ENCODE results near the gene PPARD. TPM values are rescaled to one million over a fixed set of nuclear protein-coding genes. Genes with fewer than 3 reads are reported as not detected.

PPARD gene
- total and polyA plus RNA-seq, 10 donors, result 9.4 to 37.4 (median 30.2) TPM

DNA sequence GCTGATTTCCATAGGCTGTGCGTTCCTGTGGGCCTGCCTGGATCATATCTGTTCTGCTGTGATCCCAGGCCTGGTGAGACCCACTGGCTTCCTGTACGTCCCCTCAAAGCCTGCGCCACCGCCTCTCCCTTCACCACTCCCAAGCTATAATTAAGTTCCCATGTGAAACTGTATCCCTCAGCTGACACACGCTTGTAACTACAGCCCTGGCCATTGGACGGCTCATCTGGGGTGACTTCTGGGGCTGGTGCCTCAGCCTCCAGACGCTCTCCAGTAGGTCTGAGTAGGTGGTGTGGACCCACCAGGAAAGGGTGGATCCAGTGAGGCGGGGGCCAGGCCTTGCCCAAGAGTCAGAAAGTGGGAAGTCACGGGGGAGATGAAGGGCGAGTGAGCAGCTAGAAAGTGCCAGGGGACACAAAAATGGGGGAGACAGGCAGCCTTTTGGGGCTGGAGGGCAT is 21.0 kb downstream of the PPARD start:
- Histone ChIP-seq H3K9me3 (no peaks in the 10 kb centered on the region), H3K36me3 (peaks cover 0 to 32% (median under 1%) of the 10 kb centered on the region in 6 donors), H3K4me1 (peaks cover 3 to 83% (median 30%) of the 10 kb centered on the region in 6 donors), H3K27me3 (replicated peaks in 1 of 7) (no peaks in the 10 kb centered on the region), H3K27ac (peak overlapping the region in 1 of 8 donors; percentile 27), H3K4me3 (no peak overlapping the region)
- TF ChIP-seq POLR2A (IDR thresholded peaks at IDR 0.05) (no peak), POLR2AphosphoS5 (IDR thresholded peaks at IDR 0.05) (no peak)
- TF ChIP-seq, protein P1, sequence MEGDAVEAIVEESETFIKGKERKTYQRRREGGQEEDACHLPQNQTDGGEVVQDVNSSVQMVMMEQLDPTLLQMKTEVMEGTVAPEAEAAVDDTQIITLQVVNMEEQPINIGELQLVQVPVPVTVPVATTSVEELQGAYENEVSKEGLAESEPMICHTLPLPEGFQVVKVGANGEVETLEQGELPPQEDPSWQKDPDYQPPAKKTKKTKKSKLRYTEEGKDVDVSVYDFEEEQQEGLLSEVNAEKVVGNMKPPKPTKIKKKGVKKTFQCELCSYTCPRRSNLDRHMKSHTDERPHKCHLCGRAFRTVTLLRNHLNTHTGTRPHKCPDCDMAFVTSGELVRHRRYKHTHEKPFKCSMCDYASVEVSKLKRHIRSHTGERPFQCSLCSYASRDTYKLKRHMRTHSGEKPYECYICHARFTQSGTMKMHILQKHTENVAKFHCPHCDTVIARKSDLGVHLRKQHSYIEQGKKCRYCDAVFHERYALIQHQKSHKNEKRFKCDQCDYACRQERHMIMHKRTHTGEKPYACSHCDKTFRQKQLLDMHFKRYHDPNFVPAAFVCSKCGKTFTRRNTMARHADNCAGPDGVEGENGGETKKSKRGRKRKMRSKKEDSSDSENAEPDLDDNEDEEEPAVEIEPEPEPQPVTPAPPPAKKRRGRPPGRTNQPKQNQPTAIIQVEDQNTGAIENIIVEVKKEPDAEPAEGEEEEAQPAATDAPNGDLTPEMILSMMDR (IDR thresholded peaks at IDR 0.05 in 8 of 11, conservative IDR thresholded peaks at IDR 0.05 in 3 of 11), result no peak
- 69 to 79% (median 76%) methylated on average over 7 to 10 of the region's 10 CpGs for WGBS, 5 donors
- DNase-seq, result no peak
- intact Hi-C loops (cut with DNase I; ENCODE audit: low total_unique reads), result no loop called here

DNA sequence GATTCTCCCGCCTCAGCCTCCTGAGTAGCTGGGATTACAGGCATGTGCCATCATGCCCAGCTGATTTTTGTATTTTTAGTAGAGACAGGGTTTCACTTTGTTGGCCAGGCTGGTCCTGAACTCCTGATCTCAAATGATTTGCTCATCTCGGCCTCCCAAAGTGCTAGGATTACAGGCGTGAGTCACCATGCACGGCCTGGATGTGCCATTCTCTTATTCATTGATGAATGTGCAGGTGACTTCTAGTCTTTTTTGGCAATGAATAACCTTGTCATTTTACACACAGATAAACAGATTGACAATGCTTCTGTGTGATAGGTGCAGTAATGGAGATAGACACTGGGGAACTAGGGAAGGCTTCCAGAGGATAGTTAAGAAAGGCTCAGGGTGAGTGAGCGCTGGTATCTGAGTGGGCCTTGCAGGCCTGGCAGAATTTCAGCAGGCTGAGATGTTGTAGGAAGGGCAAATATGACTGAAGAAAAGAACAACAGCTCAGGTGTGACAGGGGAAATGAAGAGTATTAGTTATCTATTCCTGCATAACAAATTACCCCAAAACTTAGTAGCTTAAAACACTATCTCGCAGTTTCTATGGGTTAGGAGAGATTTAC is 23.3 kb downstream of the PPARD start:
- Histone ChIP-seq H3K27ac (no peak overlapping the region), H3K4me3 (no peak overlapping the region), H3K36me3 (peaks cover 0 to 18% (median 0%) of the 10 kb centered on the region in 6 donors), H3K4me1 (peaks cover 26 to 83% (median 42%) of the 10 kb centered on the region in 6 donors), H3K27me3 (replicated peaks in 1 of 7) (no peaks in the 10 kb centered on the region), H3K9me3 (no peaks in the 10 kb centered on the region)
- intact Hi-C loops (cut with DNase I; ENCODE audit: low total_unique reads), result no loop called here
- WGBS, 5 donors, result 94 to 98% (median 96%) methylated on average over 6 of the region's 6 CpGs
- no peak for DNase-seq
- TF ChIP-seq POLR2A (IDR thresholded peaks at IDR 0.05) (no peak), POLR2AphosphoS5 (IDR thresholded peaks at IDR 0.05) (no peak)
- TF ChIP-seq, protein P1 (IDR thresholded peaks at IDR 0.05 in 8 of 11, conservative IDR thresholded peaks at IDR 0.05 in 3 of 11), result no peak

DNA sequence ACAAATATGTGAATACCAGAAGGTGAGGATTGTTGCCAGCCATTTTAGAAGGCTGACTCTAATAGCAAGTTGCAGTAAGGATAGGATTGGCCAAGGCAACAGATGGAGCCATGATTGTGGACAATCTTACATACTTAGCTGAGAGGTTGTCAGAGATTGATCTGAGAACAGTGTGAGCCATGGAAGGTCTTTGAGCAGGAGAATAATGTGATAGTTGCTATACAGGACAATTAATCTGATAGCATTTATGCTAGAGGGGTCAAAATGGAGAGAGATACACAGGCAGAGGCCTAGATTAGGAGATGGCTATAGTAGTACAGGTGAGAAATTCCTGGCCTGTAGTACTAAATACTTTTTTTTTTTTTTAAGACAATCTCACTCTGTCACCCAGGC is 23.8 kb downstream of the PPARD start:
- no peaks in the 10 kb centered on the region for H3K27me3 ChIP-seq (replicated peaks in 1 of 7)
- H3K4me3 ChIP-seq, result no peak overlapping the region
- peaks cover 0 to 18% (median 0%) of the 10 kb centered on the region in 6 donors for H3K36me3 ChIP-seq
- no peak overlapping the region for H3K27ac ChIP-seq
- intact Hi-C loops (cut with DNase I; ENCODE audit: low total_unique reads), result no loop called here
- peaks cover 30 to 83% (median 43%) of the 10 kb centered on the region in 6 donors for H3K4me1 ChIP-seq
- no peak for TF ChIP-seq POLR2A (IDR thresholded peaks at IDR 0.05)
- DNase-seq, result no peak
- no peaks in the 10 kb centered on the region for H3K9me3 ChIP-seq

DNA sequence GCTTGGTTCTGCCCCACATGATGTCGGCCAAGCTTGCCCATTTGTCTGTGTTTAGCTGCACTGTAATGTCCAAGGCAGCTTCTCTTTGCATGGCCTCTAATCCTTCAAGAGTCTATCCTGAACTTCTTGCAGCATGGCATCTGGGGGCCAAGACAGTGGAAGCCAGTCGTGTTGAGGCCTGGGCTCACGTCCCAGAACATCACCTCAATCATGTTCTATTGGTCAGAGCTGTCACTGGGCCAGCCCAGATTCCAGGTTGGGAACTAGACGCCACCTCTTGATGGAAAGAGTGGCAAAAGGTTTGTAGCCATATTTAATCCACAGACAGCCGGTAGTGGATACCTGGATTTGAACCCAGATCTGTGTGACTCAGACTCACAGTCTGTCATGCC is 25.3 kb downstream of the PPARD start:
- peak overlapping the region in 2 of 8 donors; percentile 40 to 43 for H3K27ac ChIP-seq
- intact Hi-C loops (cut with DNase I; ENCODE audit: low total_unique reads), result no loop called here
- H3K27me3 ChIP-seq (replicated peaks in 1 of 7), result no peaks in the 10 kb centered on the region
- peaks cover 31 to 82% (median 47%) of the 10 kb centered on the region in 6 donors for H3K4me1 ChIP-seq
- no peaks in the 10 kb centered on the region for H3K9me3 ChIP-seq
- DNase-seq, result no peak
- H3K4me3 ChIP-seq, result no peak overlapping the region
- 93 to 99% (median 95%) methylated on average over 4 to 5 of the region's 5 CpGs for WGBS, 5 donors
- no peak for TF ChIP-seq POLR2A (IDR thresholded peaks at IDR 0.05)
- TF ChIP-seq POLR2AphosphoS5 (IDR thresholded peaks at IDR 0.05), result no peak
- TF ChIP-seq, protein P1 (IDR thresholded peaks at IDR 0.05 in 8 of 11, conservative IDR thresholded peaks at IDR 0.05 in 3 of 11), result no peak
- H3K36me3 ChIP-seq, result peaks cover 0 to 16% (median 0%) of the 10 kb centered on the region in 6 donors

Data from spleen (tissue), 11 donors.